OCI-LY3 (cell line): Measurements from ENCODE around the gene STARD13.

Experiments
- CTCF ChIP-seq: fragments of 200-600, 300-600 bp; sonication (generic); IDR thresholded peaks from 2 replicates; pipeline ENCODE4 v1.5.1; 2014; ENCODE audit warnings: antibody characterized with exemption, low read length, low read depth
- EZH2phosphoT487 ChIP-seq: fragments of 200-600 bp; shearing (Covaris generic); IDR thresholded peaks from 2 replicates; pipeline ENCODE4 v1.6.1; 2018; ENCODE audit warnings: antibody characterized with exemption, mixed run types, low read depth

DNA sequence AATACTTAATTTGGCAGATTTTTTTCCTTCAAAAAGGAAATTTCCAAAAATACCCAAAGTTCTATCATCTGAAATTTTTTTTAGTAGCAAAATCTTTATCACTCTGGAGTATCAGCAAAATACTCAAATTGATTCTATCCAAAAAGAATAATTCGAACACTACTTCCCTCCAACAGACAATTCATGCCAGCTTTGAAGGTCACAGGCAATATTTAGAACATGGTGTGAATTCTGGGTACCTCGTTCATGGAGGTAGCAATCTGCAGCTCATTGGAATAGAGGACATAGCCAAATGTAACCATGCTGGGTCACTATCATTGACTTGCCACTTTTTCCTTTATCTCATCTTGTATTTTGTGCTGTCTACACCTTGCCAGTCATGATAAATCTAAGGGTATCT, 119.8 kb downstream of the STARD13 start:
- TF ChIP-seq CTCF: no peak
- no peak for TF ChIP-seq EZH2phosphoT487
